H1 (cell line): ENCODE measurements around the gene NXPH1.

ENCODE experiments used
- ATF2 ChIP-seq: IDR thresholded peaks from 2 replicates; pipeline ENCODE4 v1.6.1; 2012; ENCODE audit warnings: low read length, inconsistent platforms
- CHD2 ChIP-seq: IDR thresholded peaks from 2 replicates; pipeline ENCODE4 v1.6.1; 2012; ENCODE audit warnings: low read length, improper control_type of control experiment
- CREB1 ChIP-seq: IDR thresholded peaks from 2 replicates; pipeline ENCODE4 v1.6.1; 2012; ENCODE audit warnings: inconsistent platforms
- CTCF ChIP-seq, 3 experiments: IDR thresholded peaks; 1 replicate in 2 of 3; 2 replicates in 1 of 3; pipeline versions ENCODE4 v1.5.1 to v1.6.1; 2011; ENCODE audit warnings: low read length in 3 of 3, mild to moderate bottlenecking in 3 of 3, inconsistent platforms in 2 of 3, low read depth in 1 of 3, moderate library complexity in 1 of 3; ENCODE audit not compliant: insufficient read depth in 1 of 3; ENCODE audit errors: control extremely low read depth in 1 of 3
- MAX ChIP-seq: IDR thresholded peaks from 2 replicates; pipeline ENCODE4 v1.6.1; 2012; ENCODE audit warnings: inconsistent platforms

GRCh38 chr7:8423057-8423456, 10.4 kb upstream of the NXPH1 start:
- TF ChIP-seq CHD2 (no peak), CTCF (IDR thresholded peaks at IDR 0.05; ENCODE audit: control extremely low read depth in 1 of 3, insufficient read depth in 1 of 3, low read depth in 1 of 3, low read length in 3 of 3) (no peak), MAX (no peak), ATF2 (no peak), CREB1 (no peak)
